Astrocyte (in vitro differentiated cells and primary cell): Measurements from ENCODE around the gene EPAS1. TPM values are rescaled to one million over a fixed set of nuclear protein-coding genes. Genes with fewer than 3 reads are reported as not detected.

ENCODE experiments used
- DNase-seq: peaks from one replicate; pipeline ENCODE4 v3.0.0-alpha.2; 2010; ENCODE audit warnings: low read depth
- FAIRE-seq: peaks from 2 replicates; lab custom pipeline; 2011; peaks lifted over from hg19 to GRCh38; lab: Jason Lieb, UNC
- H2AFZ ChIP-seq: 2 replicates; pipeline ENCODE4 v1.6.0; 2012; ENCODE audit warnings: low read depth, low read length, inconsistent platforms
- H3K27ac ChIP-seq: 2 replicates; pipeline ENCODE4 v1.5.1; 2011; ENCODE audit warnings: low read depth, low read length, inconsistent platforms
- H3K27me3 ChIP-seq: 2 replicates; pipeline ENCODE4 v1.6.0; 2011; ENCODE audit warnings: low read length, inconsistent platforms; ENCODE audit not compliant: insufficient read depth
- H3K36me3 ChIP-seq: 2 replicates; pipeline ENCODE4 v1.5.1; 2011; ENCODE audit warnings: low read length, inconsistent platforms; ENCODE audit not compliant: insufficient read depth
- H3K4me1 ChIP-seq: 2 replicates; pipeline ENCODE4 v1.5.1; 2011; ENCODE audit warnings: low read length, inconsistent platforms; ENCODE audit not compliant: insufficient read depth
- H3K4me2 ChIP-seq: 2 replicates; pipeline ENCODE4 v1.6.0; 2012; ENCODE audit warnings: low read length, inconsistent platforms
- H3K4me3 ChIP-seq: 2 replicates; pipeline ENCODE4 v1.5.1; 2011; ENCODE audit warnings: low read depth, mild to moderate bottlenecking, low read length, inconsistent platforms; ENCODE audit not compliant: insufficient read depth
- H3K79me2 ChIP-seq: 2 replicates; pipeline ENCODE4 v1.6.0; 2012; ENCODE audit warnings: mild to moderate bottlenecking, low read length, inconsistent platforms; ENCODE audit not compliant: insufficient read depth
- H3K9ac ChIP-seq: 2 replicates; pipeline ENCODE4 v1.6.0; 2012; ENCODE audit warnings: mild to moderate bottlenecking, low read length, inconsistent platforms
- H3K9me3 ChIP-seq: 2 replicates; pipeline ENCODE4 v1.5.1; 2012; ENCODE audit warnings: low read depth, mild to moderate bottlenecking, low read length, inconsistent platforms; ENCODE audit not compliant: insufficient read depth
- H4K20me1 ChIP-seq: 2 replicates; pipeline ENCODE4 v1.6.0; 2012; ENCODE audit warnings: low read length, inconsistent platforms; ENCODE audit not compliant: insufficient read depth
- H3K27ac Mint-ChIP-seq: one replicate; pipeline ENCODE4 v1.8.0; 2021; ENCODE audit warnings: mild to moderate bottlenecking, mixed read lengths; ENCODE audit not compliant: unreplicated experiment
- H3K27me3 Mint-ChIP-seq: one replicate; pipeline ENCODE4 v1.8.0; 2021; ENCODE audit warnings: low read depth, mixed read lengths; ENCODE audit not compliant: unreplicated experiment
- H3K36me3 Mint-ChIP-seq: one replicate; pipeline ENCODE4 v1.8.0; 2021; ENCODE audit warnings: low read depth, mixed read lengths; ENCODE audit not compliant: unreplicated experiment
- H3K4me1 Mint-ChIP-seq: one replicate; pipeline ENCODE4 v1.8.0; 2021; ENCODE audit warnings: low read depth, mixed read lengths; ENCODE audit not compliant: unreplicated experiment
- H3K4me3 Mint-ChIP-seq: one replicate; pipeline ENCODE4 v1.8.0; 2021; ENCODE audit warnings: mild to moderate bottlenecking, moderate library complexity, mixed read lengths; ENCODE audit not compliant: unreplicated experiment
- H3K9me3 Mint-ChIP-seq: one replicate; pipeline ENCODE4 v1.8.0; 2021; ENCODE audit warnings: mild to moderate bottlenecking, mixed read lengths; ENCODE audit not compliant: unreplicated experiment
- CTCF ChIP-seq: IDR thresholded peaks from 2 replicates; pipeline ENCODE4 v1.5.1; 2011; ENCODE audit warnings: low read depth, mild to moderate bottlenecking, inconsistent platforms, low read length, moderate library complexity; ENCODE audit not compliant: insufficient read depth
- EZH2 ChIP-seq: IDR thresholded peaks from 2 replicates; pipeline ENCODE4 v1.6.1; 2012; ENCODE audit warnings: mild to moderate bottlenecking, low read length, inconsistent platforms; ENCODE audit not compliant: insufficient read depth
- total RNA-seq: library from RNA; stranded (reverse); gene quantifications from 2 replicates; pipeline ENCODE4 v1.2.1, GENCODE V29; 2021

EPAS1 gene
- total RNA-seq, 1 donor from 2014 or later: 42.8 TPM

DNA sequence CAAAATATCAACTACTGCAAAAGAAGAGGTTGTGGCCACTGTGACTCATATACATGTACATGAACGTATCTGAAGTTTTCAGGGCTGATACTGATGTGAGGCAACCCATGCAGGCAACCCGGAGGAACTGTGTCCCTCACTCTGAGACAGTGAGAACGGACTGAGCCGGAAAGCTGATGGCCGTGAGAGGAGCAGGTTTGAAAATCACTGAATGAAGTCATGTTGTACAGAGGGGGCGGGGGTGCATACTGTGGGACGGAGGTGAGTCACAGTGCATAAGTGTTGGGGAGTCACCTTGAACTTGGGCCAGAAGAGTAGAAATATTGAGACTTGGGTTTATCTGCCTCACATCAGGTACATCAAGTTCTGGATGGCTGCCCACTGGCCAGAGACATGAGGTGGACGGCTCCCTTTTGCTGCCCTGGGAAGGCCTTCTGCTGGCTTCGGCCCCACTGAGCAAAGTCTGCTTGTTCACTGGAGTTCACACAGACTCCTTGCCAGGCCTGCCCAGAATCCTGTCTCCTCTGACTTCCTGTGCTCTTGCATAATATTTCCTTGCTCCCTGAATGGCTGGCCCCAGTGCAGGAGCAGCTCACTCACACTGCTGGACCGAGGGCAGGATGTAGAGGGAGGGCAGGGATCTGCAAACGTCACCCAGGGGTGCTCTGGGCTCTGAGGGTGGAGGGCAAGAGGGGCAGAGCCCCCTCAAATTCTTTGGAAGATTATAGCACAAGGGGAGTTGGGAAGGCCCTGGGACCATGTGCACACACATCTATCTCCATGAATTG lies 18.1 kb downstream of the EPAS1 start:
- H3K9me3 ChIP-seq: no peaks in the 10 kb centered on the region
- H3K27me3 ChIP-seq: no peaks in the 10 kb centered on the region
- H3K9ac ChIP-seq: peak overlapping the region; percentile 34
- Mint-ChIP-seq H3K4me3 (no peak overlapping the region), H3K36me3 (peaks cover 6% of the 10 kb centered on the region), H3K27ac (no peak overlapping the region), H3K9me3 (peaks cover 6% of the 10 kb centered on the region), H3K27me3 (no peaks in the 10 kb centered on the region), H3K4me1 (peaks cover 22% of the 10 kb centered on the region)
- H3K27ac ChIP-seq: peak overlapping the region; percentile 71
- no peaks in the 10 kb centered on the region for H4K20me1 ChIP-seq
- peak; percentile 97 for DNase-seq
- H3K4me2 ChIP-seq: peak overlapping the region; percentile 61
- no peaks in the 10 kb centered on the region for H3K79me2 ChIP-seq
- TF ChIP-seq CTCF (no peak), EZH2 (no peak)
- H3K4me3 ChIP-seq: peak overlapping the region; percentile 4
- FAIRE-seq: peak; percentile 29
- H2AFZ ChIP-seq: peak overlapping the region; percentile 52
- peaks cover 26% of the 10 kb centered on the region for H3K4me1 ChIP-seq
- H3K36me3 ChIP-seq: no peaks in the 10 kb centered on the region

DNA sequence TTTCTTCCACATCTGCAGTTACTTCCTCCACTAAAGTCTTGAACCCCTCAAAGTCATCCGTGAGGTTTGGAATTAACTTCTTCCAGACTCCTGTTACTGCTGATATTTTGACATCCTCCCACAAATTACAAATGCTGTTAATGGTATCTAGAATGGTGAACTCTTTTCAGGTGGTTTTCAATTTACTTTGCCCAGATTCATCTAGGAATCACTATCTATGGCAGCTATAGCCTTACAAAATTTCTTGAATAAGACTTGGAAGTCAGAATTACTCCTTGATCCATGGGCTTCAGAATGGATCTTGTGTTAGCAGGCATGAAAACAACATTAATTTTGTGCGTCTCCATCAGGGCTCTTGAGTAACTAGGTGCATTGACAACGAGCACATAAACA lies 19.9 kb downstream of the EPAS1 start:
- Mint-ChIP-seq H3K27me3 (peaks cover 3% of the 10 kb centered on the region), H3K4me1 (peaks cover 15% of the 10 kb centered on the region), H3K4me3 (no peak overlapping the region), H3K36me3 (peaks cover 4% of the 10 kb centered on the region), H3K9me3 (peaks cover 6% of the 10 kb centered on the region), H3K27ac (no peak overlapping the region)
- no peaks in the 10 kb centered on the region for H3K36me3 ChIP-seq
- DNase-seq (no peak), FAIRE-seq (no peak)
- TF ChIP-seq CTCF: no peak
- no peak for TF ChIP-seq EZH2
- no peaks in the 10 kb centered on the region for H3K27me3 ChIP-seq
- no peak overlapping the region for H2AFZ ChIP-seq
- no peak overlapping the region for H3K4me2 ChIP-seq
- H3K9ac ChIP-seq: no peak overlapping the region
- H3K4me3 ChIP-seq: no peak overlapping the region
- H3K27ac ChIP-seq: no peak overlapping the region
- no peaks in the 10 kb centered on the region for H3K79me2 ChIP-seq
- H3K9me3 ChIP-seq: no peaks in the 10 kb centered on the region
- H4K20me1 ChIP-seq: no peaks in the 10 kb centered on the region
- peaks cover 15% of the 10 kb centered on the region for H3K4me1 ChIP-seq
